GM19372 (cell line): ENCODE data around the gene PLEKHG5.

Experiments
- ATAC-seq: cut with Tn5 transposase; IDR thresholded peaks from one replicate; pipeline ENCODE4 v1.9.1; 2021; ENCODE audit warnings: mild to moderate bottlenecking, low read depth, moderate library complexity; ENCODE audit not compliant: unreplicated experiment

Gene PLEKHG5

GRCh38 chr1:6417961-6418667 lies 73.4 kb downstream of the PLEKHG5 start:
- no peak for ATAC-seq
